ENCODE measurements around the gene TCF12.

DNA sequence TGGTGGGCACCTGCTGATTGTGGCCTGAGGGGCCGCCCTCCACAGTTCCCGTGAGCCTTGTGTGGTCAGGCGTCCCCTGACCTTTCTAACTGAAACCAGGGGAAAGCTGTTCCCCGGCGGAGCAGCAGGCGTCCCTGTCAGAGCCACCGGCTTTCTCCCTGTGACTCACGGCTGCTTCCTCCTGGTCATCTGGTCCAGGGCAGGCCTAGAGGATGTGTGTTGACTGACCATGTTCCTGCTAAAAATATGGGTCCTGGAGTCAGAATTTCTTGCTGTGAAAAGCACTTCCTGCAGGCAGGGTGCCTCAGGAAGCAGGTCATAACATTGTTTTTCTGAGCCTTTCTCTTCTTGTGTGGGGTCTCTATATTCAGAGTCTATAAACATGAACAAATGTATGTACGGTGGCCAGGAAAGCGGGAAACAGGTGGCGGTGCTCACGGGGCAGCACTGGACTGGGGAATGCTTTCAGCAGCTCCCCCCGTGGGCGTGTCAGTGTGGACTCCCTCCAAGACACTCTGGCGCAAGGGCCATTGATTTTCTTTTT lies 419.5 kb downstream of the TCF12 start:
- no peak for TF ChIP-seq EZH2 (IDR thresholded peaks at IDR 0.05; ENCODE audit: low read length)
- TF ChIP-seq, protein P1, sequence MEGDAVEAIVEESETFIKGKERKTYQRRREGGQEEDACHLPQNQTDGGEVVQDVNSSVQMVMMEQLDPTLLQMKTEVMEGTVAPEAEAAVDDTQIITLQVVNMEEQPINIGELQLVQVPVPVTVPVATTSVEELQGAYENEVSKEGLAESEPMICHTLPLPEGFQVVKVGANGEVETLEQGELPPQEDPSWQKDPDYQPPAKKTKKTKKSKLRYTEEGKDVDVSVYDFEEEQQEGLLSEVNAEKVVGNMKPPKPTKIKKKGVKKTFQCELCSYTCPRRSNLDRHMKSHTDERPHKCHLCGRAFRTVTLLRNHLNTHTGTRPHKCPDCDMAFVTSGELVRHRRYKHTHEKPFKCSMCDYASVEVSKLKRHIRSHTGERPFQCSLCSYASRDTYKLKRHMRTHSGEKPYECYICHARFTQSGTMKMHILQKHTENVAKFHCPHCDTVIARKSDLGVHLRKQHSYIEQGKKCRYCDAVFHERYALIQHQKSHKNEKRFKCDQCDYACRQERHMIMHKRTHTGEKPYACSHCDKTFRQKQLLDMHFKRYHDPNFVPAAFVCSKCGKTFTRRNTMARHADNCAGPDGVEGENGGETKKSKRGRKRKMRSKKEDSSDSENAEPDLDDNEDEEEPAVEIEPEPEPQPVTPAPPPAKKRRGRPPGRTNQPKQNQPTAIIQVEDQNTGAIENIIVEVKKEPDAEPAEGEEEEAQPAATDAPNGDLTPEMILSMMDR (optimal IDR thresholded peaks at IDR 0.05 in 1 of 3, IDR thresholded peaks at IDR 0.05 in 1 of 3, conservative IDR thresholded peaks at IDR 0.05 in 1 of 3; ENCODE audit: extremely low read depth in 1 of 3, insufficient read depth in 2 of 3, low read length in 3 of 3), result no peak

All from keratinocyte (primary cell).